ENCODE results near the gene FCSK. TPM values are rescaled to one million over a fixed set of nuclear protein-coding genes. Genes with fewer than 3 reads are reported as not detected.

The FCSK gene
- total RNA-seq, 3 donors from 2014 or later (not counting 1 experiment from before 2014, with no cell fraction given) = 28.5 to 33.0 (median 29.6) TPM

DNA sequence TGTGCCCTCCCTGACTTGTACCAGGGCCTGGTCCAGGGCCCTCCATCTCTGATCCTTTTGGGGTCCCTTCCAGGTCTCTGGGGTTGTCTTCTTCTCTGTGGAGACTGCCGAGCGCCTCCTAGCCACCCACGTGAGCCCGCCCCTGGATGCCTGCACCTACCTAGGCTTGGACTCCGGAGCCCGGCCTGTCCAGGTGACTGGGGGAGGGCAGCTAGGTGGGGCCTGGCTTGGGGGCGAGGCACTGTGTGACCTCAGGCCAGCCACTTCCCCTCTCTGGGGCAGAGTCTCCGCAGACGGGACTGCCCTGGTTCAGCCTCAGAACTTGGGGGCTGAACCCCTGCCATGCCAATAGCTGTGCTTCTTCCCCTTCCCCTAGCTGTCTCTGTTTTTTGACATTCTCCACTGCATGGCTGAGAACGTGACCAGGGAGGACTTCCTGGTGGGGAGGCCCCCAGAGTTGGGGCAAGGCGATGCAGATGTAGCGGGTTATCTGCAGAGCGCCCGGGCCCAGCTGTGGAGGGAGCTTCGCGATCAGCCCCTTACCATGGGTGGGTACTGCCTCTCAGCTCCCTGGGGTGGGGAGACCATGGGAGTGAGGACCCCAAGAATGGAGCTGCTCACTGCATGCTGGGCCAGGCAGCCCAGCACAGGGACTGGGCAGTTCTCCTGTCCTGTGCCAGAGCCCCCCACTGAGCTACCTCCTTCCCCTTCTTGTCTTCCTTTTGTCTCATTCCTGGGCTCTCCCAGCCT, 14.6 kb downstream of the FCSK start:
- H3K9me3 ChIP-seq (ENCODE audit: control insufficient read depth, insufficient read depth, low read length) = no peaks in the 10 kb centered on the region
- peaks cover 11% of the 10 kb centered on the region for H3K36me3 ChIP-seq (ENCODE audit: control insufficient read depth, insufficient read depth, low read length)
- WGBS (ENCODE audit: insufficient coverage) = 89% methylated on average over 16 of the region's 16 CpGs
- ATAC-seq (no peak), DNase-seq (no peak)
- H3K27me3 ChIP-seq (ENCODE audit: control insufficient read depth, insufficient read depth, low read length) = no peaks in the 10 kb centered on the region
- intact Hi-C loops (cut with micrococcal nuclease) = no loop called here
- H3K27ac Mint-ChIP-seq = no peak overlapping the region
- H3K4me3 Mint-ChIP-seq = no peak overlapping the region
- H3K9me3 Mint-ChIP-seq = no peaks in the 10 kb centered on the region
- TF ChIP-seq, protein P1, sequence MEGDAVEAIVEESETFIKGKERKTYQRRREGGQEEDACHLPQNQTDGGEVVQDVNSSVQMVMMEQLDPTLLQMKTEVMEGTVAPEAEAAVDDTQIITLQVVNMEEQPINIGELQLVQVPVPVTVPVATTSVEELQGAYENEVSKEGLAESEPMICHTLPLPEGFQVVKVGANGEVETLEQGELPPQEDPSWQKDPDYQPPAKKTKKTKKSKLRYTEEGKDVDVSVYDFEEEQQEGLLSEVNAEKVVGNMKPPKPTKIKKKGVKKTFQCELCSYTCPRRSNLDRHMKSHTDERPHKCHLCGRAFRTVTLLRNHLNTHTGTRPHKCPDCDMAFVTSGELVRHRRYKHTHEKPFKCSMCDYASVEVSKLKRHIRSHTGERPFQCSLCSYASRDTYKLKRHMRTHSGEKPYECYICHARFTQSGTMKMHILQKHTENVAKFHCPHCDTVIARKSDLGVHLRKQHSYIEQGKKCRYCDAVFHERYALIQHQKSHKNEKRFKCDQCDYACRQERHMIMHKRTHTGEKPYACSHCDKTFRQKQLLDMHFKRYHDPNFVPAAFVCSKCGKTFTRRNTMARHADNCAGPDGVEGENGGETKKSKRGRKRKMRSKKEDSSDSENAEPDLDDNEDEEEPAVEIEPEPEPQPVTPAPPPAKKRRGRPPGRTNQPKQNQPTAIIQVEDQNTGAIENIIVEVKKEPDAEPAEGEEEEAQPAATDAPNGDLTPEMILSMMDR (IDR thresholded peaks at IDR 0.05) = no peak
- no peak overlapping the region for H3K27ac ChIP-seq (ENCODE audit: low read length)
- no peaks in the 10 kb centered on the region for H3K27me3 Mint-ChIP-seq (ENCODE audit: low read depth in 2 of 2)
- no peak overlapping the region for H3K4me3 ChIP-seq (ENCODE audit: low read length)
- no peaks in the 10 kb centered on the region for H3K36me3 Mint-ChIP-seq
- H3K4me1 Mint-ChIP-seq = no peaks in the 10 kb centered on the region
- no peaks in the 10 kb centered on the region for H3K4me1 ChIP-seq (ENCODE audit: control insufficient read depth, insufficient read depth, low read length)

DNA sequence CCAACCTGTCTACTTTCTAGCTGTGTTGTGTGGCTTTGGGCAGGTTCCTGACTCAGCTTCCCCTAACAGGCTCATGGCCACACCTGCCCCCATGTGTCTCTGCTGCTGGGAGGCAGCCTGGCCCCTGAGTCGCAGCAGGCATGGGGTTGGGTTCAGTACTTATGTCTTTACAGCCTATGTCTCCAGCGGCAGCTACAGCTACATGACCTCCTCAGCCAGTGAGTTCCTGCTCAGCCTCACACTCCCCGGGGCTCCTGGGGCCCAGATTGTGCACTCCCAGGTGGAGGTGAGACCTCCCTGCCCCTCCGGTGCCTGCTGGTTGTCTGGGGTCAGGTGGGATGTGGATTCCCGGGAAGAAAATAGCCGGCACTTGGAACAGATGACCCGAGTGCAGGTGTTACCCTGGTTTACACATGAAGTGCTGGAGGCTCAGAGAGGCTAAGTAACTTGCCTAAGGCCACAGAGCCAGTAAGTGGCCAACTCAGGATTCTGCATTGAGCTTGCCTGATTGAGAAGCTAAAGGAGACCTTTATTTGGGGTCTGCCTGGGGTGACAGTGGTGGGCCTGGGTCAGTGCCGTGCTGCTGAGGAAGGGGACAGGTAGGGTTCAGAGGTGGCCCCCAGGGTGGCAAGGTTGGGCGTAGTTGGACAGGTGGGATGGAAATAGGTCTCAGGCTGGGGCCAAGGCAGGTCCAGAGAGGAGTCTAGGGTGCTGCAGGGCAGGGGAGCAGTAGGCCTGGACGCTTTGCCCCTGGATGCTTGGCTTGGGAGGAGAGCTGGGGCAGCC, 15.9 kb downstream of the FCSK start:
- no peak for ATAC-seq
- Mint-ChIP-seq H3K36me3 (no peaks in the 10 kb centered on the region), H3K27me3 (ENCODE audit: low read depth in 2 of 2) (no peaks in the 10 kb centered on the region), H3K9me3 (no peaks in the 10 kb centered on the region), H3K27ac (no peak overlapping the region), H3K4me3 (no peak overlapping the region), H3K4me1 (no peaks in the 10 kb centered on the region)
- H3K4me3 ChIP-seq (ENCODE audit: low read length) = no peak overlapping the region
- H3K4me1 ChIP-seq (ENCODE audit: control insufficient read depth, insufficient read depth, low read length) = no peaks in the 10 kb centered on the region
- no peak for DNase-seq
- H3K9me3 ChIP-seq (ENCODE audit: control insufficient read depth, insufficient read depth, low read length) = no peaks in the 10 kb centered on the region
- TF ChIP-seq, protein P1 (IDR thresholded peaks at IDR 0.05) = no peak
- intact Hi-C loops (cut with micrococcal nuclease) = loop anchor here (1.0 kb wide), 1 partner anchor 40 kb away; no protein-coding TSS in a partner anchor
- WGBS (ENCODE audit: insufficient coverage) = 92% methylated on average over 10 of the region's 10 CpGs
- H3K27ac ChIP-seq (ENCODE audit: low read length) = no peak overlapping the region
- H3K27me3 ChIP-seq (ENCODE audit: control insufficient read depth, insufficient read depth, low read length) = no peaks in the 10 kb centered on the region
- peaks cover 14% of the 10 kb centered on the region for H3K36me3 ChIP-seq (ENCODE audit: control insufficient read depth, insufficient read depth, low read length)

DNA sequence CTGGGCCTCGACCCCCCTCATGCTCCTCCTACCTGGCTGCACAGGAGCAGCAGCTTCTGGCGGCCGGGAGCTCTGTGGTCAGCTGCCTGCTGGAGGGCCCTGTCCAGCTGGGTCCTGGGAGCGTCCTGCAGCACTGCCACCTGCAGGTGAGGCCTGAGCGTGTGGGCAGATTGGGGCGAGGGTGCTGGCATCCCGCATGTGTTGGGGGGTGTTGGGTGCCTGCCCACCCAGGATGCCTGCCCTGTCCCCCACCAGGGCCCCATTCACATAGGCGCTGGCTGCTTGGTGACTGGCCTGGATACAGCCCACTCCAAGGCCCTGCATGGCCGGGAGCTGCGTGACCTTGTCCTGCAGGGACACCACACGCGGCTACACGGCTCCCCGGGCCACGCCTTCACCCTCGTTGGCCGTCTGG, 16.5 kb downstream of the FCSK start:
- DNase-seq = no peak
- intact Hi-C loops (cut with micrococcal nuclease) = loop anchor here (1.0 kb wide), 1 partner anchor 39 kb away; no protein-coding TSS in a partner anchor
- Mint-ChIP-seq H3K4me3 (no peak overlapping the region), H3K9me3 (no peaks in the 10 kb centered on the region), H3K27me3 (ENCODE audit: low read depth in 2 of 2) (no peaks in the 10 kb centered on the region), H3K36me3 (no peaks in the 10 kb centered on the region), H3K4me1 (no peaks in the 10 kb centered on the region), H3K27ac (no peak overlapping the region)
- 92% methylated on average over 17 of the region's 17 CpGs for WGBS (ENCODE audit: insufficient coverage)
- Histone ChIP-seq H3K4me3 (ENCODE audit: low read length) (no peak overlapping the region), H3K27me3 (ENCODE audit: control insufficient read depth, insufficient read depth, low read length) (no peaks in the 10 kb centered on the region), H3K36me3 (ENCODE audit: control insufficient read depth, insufficient read depth, low read length) (peaks cover 14% of the 10 kb centered on the region), H3K4me1 (ENCODE audit: control insufficient read depth, insufficient read depth, low read length) (no peaks in the 10 kb centered on the region), H3K9me3 (ENCODE audit: control insufficient read depth, insufficient read depth, low read length) (no peaks in the 10 kb centered on the region), H3K27ac (ENCODE audit: low read length) (no peak overlapping the region)
- TF ChIP-seq, protein P1 (IDR thresholded peaks at IDR 0.05) = no peak
- ATAC-seq = peak in 1 of 3 donors; percentile 22

Measured in natural killer cell (primary cell).